HAP-1 (cell line): ENCODE data around the gene C14orf93.

Experiments
- DNase-seq, 2 experiments: peaks; one replicate each; pipeline ENCODE4 v3.0.0-alpha.2; 2016 to 2020; ENCODE audit warnings: low spot score in 2 of 2
- H3K27me3 ChIP-seq: fragments of 250-450 bp; sonication (Bioruptor Pico); 2 replicates; pipeline ENCODE4 v1.5.1; 2020; ENCODE audit warnings: low read depth, mild to moderate bottlenecking, moderate library complexity
- H3K36me3 ChIP-seq: fragments of 250-450 bp; sonication (Bioruptor Pico); replicated peaks from 2 replicates; pipeline ENCODE4 v1.5.1; 2020; ENCODE audit warnings: mild to moderate bottlenecking
- H3K4me1 ChIP-seq: fragments of 250-450 bp; sonication (Bioruptor Pico); 2 replicates; pipeline ENCODE4 v1.5.1; 2020; ENCODE audit warnings: mild to moderate bottlenecking
- H3K4me3 ChIP-seq: fragments of 250-450 bp; sonication (Bioruptor Pico); 2 replicates; pipeline ENCODE4 v1.5.1; 2020; ENCODE audit warnings: mild to moderate bottlenecking, moderate library complexity
- H3K9me3 ChIP-seq: fragments of 250-450 bp; sonication (Bioruptor Pico); 2 replicates; pipeline ENCODE4 v1.5.1; 2020; ENCODE audit warnings: mild to moderate bottlenecking, moderate library complexity
- in situ Hi-C: fragments of 300-500 bp; cut with MboI; formaldehyde crosslinking; loops from 3 replicates; pipeline ENCODE4 v1.14.3; 2020; ENCODE audit warnings: low sequenced_read_pairs, inconsistent platforms, mixed read lengths

Gene C14orf93, protein sequence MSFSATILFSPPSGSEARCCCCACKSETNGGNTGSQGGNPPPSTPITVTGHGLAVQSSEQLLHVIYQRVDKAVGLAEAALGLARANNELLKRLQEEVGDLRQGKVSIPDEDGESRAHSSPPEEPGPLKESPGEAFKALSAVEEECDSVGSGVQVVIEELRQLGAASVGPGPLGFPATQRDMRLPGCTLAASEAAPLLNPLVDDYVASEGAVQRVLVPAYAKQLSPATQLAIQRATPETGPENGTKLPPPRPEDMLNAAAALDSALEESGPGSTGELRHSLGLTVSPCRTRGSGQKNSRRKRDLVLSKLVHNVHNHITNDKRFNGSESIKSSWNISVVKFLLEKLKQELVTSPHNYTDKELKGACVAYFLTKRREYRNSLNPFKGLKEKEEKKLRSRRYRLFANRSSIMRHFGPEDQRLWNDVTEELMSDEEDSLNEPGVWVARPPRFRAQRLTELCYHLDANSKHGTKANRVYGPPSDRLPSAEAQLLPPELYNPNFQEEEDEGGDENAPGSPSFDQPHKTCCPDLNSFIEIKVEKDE

DNA sequence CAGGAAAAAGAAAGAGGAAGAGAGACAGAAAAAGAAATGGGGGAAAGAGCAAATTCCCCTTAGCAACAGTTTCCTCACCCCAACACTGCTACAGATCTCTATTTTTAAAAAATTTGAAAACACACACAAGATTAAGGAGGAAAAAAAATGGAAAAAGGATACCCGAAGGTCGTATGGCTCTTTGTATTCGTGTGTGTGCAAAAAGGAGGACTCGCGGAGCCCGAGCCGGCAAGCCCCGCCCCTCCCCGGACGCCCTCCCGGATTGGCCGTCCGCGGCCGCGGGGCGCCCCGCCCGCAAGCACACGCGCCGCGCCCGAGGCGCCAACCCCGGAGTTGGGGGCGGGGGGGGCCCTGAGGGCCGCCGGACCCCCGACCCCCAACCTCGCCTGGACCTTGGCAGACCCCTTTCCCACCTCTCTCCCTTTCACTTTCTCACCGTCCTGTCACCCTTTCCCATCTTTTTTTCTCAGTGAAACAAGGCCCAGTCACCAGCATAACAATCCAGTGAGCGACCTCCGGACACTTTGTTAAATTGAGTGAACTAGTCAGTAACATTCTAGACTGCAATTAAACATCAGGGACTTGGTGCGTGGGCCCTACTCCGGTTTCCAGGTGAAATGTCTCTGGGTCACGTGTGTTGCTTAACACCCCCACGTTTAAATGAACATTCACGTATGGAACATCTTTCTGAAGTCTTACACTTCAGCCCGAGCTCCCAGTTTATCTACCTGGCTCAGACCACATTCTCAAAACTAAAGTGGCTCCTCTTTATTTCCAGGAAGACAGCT, at the start of gene C14orf93:
Gene C14orf93, minus strand, starts transcription at position 205 of the 788 bp plus-strand sequence. CDS start 11,120 bp downstream, outside the sequence.
- in situ Hi-C loops: no loop called here

DNA sequence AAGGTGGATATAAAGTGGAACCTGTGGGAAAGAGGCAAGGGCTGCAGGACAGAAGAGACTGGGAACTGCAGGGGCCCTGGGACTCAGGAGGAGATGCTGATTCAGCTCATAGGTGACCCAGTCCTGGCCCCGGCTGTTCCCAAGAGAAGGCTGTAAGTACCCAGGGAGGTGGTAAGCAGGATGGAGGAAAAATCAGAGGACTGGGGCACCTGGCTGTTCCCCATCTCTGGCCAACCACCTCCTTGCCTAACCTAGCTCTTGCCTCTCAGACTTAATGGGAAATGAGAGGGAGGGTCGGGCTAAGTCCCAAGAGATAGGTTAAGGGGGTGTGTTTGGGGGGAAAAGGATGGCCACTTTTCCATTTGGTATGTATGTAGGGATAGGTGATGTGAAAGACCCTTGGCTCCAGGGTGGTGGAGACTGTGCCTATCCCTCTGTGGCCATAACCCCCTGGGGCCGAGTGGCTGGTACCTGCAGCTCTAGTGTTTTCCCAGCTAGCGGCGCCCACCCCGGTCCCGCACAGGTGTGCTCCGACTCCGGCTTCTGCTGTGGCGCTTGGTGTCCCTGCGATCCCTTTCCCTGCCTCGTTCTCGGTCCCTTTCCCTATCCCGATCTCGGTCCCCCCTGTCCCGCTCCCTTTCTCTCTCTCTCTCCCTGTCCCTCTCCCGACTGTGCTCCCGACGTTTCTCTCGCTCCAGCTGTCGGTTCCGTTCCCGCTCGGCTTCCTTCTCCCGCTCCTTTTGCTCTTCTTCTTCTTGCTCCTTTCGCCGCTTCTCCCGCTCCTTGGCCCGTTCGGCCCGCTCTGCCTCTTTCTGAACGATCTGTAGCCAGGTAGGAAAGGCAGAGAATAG, 48.9 kb upstream of the C14orf93 start:
- in situ Hi-C loops: loop anchor here (25.0 kb wide), 1 partner anchor 497 kb away; no protein-coding TSS in a partner anchor
- no peak for DNase-seq

More for the DNA sequence above, at the start of gene C14orf93:
- Histone ChIP-seq H3K9me3 (no peaks in the 10 kb centered on the region), H3K4me1 (peaks cover 29% of the 10 kb centered on the region), H3K36me3 (no peaks in the 10 kb centered on the region), H3K4me3 (peak within 1 kb of the TSS; percentile 33), H3K27me3 (no peaks in the 10 kb centered on the region)
- DNase-seq: peak; percentile 68 to 91

DNA sequence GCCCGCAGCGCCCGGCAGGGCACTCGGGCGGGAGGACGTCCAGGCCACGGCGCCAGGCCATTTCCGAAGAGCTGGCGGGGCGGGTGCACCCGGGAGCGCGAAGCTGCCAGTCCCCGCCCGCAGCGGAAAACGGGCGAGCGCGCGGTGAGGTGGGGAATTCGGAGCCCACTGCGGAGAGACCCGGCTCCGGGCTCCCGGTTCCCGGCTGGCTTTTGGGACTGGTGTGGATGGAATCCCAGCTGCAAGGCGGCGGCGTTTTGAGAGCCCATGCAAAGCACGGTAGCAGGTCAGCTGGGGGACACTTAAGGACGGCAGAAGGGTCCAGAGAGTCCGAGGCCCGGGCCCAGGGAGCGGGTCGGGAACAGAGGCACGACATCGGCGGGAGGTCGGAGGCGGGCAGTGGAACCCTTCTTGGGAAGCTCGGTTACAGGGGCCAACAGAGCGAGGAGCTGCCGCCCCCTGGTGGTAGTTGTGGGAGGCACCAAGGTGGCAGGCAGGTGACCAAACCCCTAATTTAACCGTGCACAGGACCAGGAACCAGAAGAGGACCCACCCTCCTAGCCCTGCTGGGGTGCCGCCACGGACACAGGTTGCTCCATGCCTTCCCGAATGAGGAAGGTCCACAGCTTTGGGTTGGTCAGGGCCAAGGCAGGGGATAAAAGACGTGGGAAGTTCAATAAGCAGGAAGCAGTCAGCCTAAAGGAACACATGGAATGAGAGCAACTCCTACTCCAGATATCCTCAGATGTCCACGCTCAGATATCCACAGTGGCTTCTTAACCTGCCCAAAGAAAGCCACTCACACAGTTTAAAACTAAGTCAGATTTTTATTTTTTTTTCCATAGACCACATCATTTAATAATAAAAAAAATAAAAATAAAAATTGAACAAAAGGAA, 48.1 kb upstream of the C14orf93 start:
- in situ Hi-C loops: loop anchor here (25.0 kb wide), 1 partner anchor 496 kb away; no protein-coding TSS in a partner anchor
- H3K36me3 ChIP-seq: peaks cover 43% of the 10 kb centered on the region
- no peaks in the 10 kb centered on the region for H3K9me3 ChIP-seq
- DNase-seq: peak; percentile 87 to 96
- H3K4me3 ChIP-seq: peak overlapping the region; percentile 63
- no peaks in the 10 kb centered on the region for H3K27me3 ChIP-seq
- H3K4me1 ChIP-seq: 0 out of 2 replicates have a peak, but pooled peaks cover 8% of the 10 kb centered on the region

More for the DNA sequence above, 48.9 kb upstream of the C14orf93 start:
- Histone ChIP-seq H3K36me3 (peaks cover 52% of the 10 kb centered on the region), H3K4me3 (no peak overlapping the region), H3K4me1 (0 out of 2 replicates have a peak, but pooled peaks cover 8% of the 10 kb centered on the region), H3K27me3 (no peaks in the 10 kb centered on the region), H3K9me3 (no peaks in the 10 kb centered on the region)

DNA sequence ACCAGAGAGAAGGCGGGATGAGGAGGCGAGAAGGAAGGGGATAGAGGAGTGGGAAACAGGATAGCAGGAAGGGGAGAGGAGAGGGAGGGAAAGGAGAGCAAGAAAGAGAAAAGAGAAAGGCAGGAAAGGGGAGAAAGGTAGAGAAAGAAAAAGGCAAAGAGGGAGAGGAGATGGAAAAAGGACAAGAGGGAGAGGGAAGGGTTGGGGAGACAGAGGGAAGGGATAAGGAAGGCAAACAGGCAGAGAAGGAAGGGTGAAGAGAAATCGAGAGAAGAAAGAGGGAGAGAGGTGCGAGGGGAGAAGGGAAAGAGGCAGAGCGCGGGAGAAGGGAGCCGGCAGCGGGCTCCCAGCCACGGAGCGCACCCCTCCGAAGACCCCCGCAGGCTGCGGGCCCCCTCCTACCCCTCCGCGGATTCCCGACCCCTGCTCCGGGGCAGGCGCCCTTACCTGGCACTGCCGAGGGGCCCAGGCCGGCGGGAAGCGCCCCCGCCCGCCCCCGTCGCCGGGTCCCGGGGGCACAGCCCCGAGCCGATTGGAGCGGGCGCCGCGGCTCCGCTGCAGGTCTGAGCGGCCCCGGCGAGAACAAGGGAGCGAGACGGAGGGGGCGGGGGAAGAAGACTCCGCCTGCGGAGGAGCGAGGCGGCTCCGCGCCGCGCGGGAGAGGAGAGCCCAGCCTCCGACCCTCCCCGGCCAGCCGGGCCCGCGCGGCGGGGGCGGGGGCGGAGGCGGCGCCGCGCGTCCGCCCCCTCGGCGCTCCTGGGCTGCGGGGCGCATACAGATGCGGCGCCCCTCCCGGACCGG, 47.2 kb upstream of the C14orf93 start, which contains the start of gene CDH24:
Gene CDH24, minus strand, starts transcription at position 565 of the 801 bp plus-strand sequence. CDS start 1,787 bp downstream, outside the sequence.
- in situ Hi-C loops: loop anchor here (25.0 kb wide), 1 partner anchor 495 kb away; no protein-coding TSS in a partner anchor
- peak; percentile 76 to 91 for DNase-seq
- Histone ChIP-seq H3K9me3 (no peaks in the 10 kb centered on the region), H3K4me1 (0 out of 2 replicates have a peak, but pooled peaks cover 8% of the 10 kb centered on the region), H3K36me3 (peaks cover 34% of the 10 kb centered on the region), H3K27me3 (no peaks in the 10 kb centered on the region), H3K4me3 (peak within 1 kb of the TSS; percentile 63)

DNA sequence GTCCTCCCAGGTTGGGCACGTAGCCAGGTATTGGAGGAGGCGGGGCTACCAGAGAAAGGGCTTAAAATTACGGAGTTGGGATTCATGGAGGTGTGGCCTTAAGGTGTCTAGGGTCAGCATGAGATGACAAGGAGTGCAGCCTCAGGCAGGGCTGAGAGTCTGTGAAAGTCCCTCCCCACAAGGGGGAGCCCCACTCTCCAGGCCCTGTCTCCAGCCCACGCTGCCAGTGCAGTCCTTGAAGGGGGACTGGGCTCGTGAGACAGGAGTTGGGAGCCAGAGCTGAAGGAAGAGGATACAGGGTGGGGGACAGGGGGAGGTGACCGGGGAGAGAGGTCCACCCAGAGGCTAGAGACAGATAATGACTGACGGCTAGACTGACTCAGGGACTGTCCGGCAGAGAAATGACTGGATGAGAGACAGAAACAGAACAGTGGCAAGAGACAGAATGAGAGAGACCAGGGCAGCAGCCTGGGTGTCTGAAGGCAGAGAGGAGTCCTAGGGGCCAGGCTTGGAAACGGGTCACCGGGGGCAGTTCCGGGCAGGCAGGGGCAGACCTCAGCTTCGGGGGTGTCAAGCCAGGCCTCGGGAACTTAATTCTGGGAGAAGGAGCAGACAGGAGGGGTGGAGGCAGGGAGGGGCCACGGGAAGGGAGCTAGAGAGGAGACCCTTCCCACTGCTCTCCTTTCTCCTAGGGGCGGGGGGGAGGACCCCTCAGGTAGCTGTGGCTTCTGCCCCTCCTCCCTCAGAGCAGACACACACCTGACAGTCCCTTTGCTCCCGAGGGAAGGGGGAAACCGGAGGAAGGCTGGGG, 46.4 kb upstream of the C14orf93 start:
- Histone ChIP-seq H3K4me3 (peak overlapping the region; percentile 63), H3K9me3 (no peaks in the 10 kb centered on the region), H3K4me1 (0 out of 2 replicates have a peak, but pooled peaks cover 8% of the 10 kb centered on the region), H3K27me3 (no peaks in the 10 kb centered on the region), H3K36me3 (peaks cover 28% of the 10 kb centered on the region)
- in situ Hi-C loops: loop anchor here (25.0 kb wide), 1 partner anchor 494 kb away; no protein-coding TSS in a partner anchor
- peak; percentile 79 to 90 for DNase-seq

DNA sequence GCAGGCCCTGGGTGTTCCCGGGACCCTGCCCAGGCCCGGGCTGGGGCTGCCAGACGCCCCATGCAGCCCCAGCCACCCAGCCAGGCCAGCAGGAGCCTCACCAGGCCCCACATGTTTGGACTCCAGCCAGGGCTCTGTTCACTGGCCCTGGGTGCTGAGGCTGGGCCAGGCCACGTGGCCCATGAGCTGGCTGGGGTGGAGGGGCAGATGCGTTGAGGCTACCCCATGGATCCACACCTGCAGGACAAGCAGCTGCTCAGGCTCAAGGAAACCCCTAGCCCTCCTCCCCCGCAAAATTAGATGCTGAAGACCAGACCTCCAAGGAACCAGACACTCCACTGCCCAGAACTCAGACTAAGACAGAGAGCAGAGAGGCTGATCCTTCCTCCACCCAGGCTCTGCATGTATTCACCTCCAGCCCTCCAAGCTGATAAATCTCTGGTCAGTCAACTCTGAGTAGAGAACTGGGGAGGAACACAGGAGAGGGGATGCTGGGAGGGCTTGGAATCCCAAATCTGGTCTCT, 45.7 kb upstream of the C14orf93 start:
- Histone ChIP-seq H3K36me3 (peaks cover 25% of the 10 kb centered on the region), H3K4me3 (no peak overlapping the region), H3K4me1 (0 out of 2 replicates have a peak, but pooled peaks cover 8% of the 10 kb centered on the region), H3K9me3 (no peaks in the 10 kb centered on the region), H3K27me3 (no peaks in the 10 kb centered on the region)
- DNase-seq: no peak
- in situ Hi-C loops: loop anchor here (25.0 kb wide), 1 partner anchor 493 kb away; no protein-coding TSS in a partner anchor

DNA sequence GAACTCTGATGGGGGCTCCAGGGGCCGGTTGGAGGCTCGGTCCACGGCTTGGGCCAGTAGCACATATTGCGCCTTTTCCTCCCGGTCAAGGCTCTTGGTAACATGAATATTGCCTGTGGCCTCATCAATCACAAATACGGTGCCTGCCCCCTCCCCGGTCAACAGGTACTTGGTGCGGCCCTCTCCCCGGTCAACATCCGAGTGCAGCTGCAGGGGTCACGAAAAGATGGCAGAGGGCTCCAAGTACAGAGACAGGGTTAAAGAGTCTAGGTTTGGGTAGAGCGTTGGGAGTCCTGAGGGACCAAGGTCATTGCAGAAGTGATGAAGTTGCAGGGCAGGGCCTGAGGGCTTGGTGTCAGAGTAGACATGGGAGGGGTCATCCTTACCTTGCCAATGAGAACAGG, 45.2 kb upstream of the C14orf93 start:
- Histone ChIP-seq H3K4me1 (0 out of 2 replicates have a peak, but pooled peaks cover 8% of the 10 kb centered on the region), H3K9me3 (no peaks in the 10 kb centered on the region), H3K27me3 (no peaks in the 10 kb centered on the region), H3K4me3 (no peak overlapping the region), H3K36me3 (peaks cover 20% of the 10 kb centered on the region)
- in situ Hi-C loops: loop anchor here (25.0 kb wide), 1 partner anchor 493 kb away; no protein-coding TSS in a partner anchor
- no peak for DNase-seq

DNA sequence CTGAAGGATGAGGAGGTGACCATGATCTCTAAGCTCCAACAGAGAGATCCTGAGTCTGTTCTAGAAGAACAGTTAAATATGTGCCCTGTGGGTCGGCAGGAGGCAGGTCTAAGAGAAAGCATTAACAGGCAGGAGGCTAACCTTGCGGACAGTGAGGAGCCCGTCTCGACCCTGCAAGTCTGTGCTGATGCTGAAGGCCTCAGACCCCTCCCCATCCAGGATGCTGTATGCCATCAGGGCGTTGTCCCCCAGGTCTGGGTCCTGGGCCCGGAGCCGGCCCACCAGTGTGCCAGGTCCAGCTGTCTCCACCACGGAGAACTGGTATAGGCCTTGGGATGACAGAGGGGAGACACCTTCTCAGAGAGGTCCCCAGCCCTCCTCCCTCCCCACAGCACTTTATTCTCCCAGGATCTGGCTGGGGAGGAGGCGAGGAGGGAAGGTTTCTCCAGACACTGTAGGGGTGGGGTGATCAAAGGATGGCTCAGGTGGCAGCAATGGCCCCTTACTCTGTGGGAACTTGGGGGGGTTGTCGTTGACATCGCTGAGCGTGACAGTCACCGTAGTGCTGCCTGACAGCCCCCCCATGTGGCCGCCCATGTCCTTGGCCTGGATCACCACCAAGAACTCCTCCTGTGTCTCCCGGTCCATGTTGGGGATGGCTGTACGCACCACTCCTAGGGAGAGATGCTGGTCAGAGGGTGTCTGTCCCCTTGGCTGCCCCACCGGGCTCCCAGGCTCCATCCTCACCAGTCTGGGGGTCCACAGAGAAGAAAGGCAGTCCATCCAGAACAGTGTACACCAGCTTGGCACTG, 44.3 kb upstream of the C14orf93 start:
- H3K4me3 ChIP-seq: no peak overlapping the region
- H3K36me3 ChIP-seq: peaks cover 14% of the 10 kb centered on the region
- no peaks in the 10 kb centered on the region for H3K27me3 ChIP-seq
- 0 out of 2 replicates have a peak, but pooled peaks cover 8% of the 10 kb centered on the region for H3K4me1 ChIP-seq
- in situ Hi-C loops: loop anchor here (5.0 to 25.0 kb wide), 2 partner anchors 77 to 492 kb away; no protein-coding TSS in a partner anchor
- no peak for DNase-seq
- H3K9me3 ChIP-seq: no peaks in the 10 kb centered on the region

DNA sequence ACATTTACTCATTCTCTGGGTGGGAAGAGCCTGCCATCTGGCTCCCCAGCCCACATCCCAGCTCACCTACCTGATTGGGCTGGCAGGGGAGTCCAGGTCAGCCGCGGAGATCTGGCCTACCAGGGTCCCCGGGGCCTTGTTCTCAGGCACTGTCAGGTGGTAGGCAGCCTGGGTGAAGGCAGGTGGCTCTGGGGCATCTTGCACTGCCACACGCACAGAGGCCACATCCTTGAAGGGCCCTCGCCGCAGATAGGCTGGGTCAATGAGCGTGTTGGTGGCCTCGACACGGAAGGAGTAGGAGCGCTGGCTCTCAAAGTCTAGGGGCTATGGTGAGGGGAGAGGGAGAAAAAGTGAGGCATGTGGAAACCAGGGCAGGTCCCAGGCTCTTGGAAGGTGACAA, 43.5 kb upstream of the C14orf93 start:
- no peaks in the 10 kb centered on the region for H3K9me3 ChIP-seq
- 0 out of 2 replicates have a peak, but pooled peaks cover 8% of the 10 kb centered on the region for H3K4me1 ChIP-seq
- no peaks in the 10 kb centered on the region for H3K27me3 ChIP-seq
- DNase-seq: no peak
- H3K36me3 ChIP-seq: peaks cover 6% of the 10 kb centered on the region
- H3K4me3 ChIP-seq: no peak overlapping the region
- in situ Hi-C loops: loop anchor here (5.0 to 25.0 kb wide), 2 partner anchors 76 to 491 kb away; no protein-coding TSS in a partner anchor
